Right lobe of liver (tissue), 6 donors: ENCODE measurements around the gene GPRC5B. TPM values are rescaled to one million over a fixed set of nuclear protein-coding genes. Genes with fewer than 3 reads are reported as not detected.

Source experiments
- ATAC-seq, 4 donors: fragments of 200-7000 bp; cut with Tn5 transposase; one replicate each; pipeline ENCODE4 v1.9.1; 2020; ENCODE audit warnings: mild to moderate bottlenecking in 4 of 4, moderate library complexity in 4 of 4
- DNase-seq, 3 donors: peaks; one replicate each; pipeline ENCODE4 v3.0.0-alpha.2; 2020
- H3K27ac ChIP-seq, 3 donors: fragments of 200-600 bp; one replicate each; pipeline ENCODE4 v1.8.0; 2022
- H3K27me3 ChIP-seq, 2 donors: fragments of 200-600 bp; one replicate each; pipeline ENCODE4 v1.8.0; 2022
- H3K36me3 ChIP-seq, 4 donors: fragments of 200-600 bp; sonication (generic) in 1 of 4; one replicate each; pipeline versions ENCODE4 v1.5.1 to v1.8.0; 2017 to 2022; ENCODE audit warnings: control low read depth in 1 of 4
- H3K4me1 ChIP-seq, 4 donors: fragments of 200-600 bp; sonication (generic) in 1 of 4; one replicate each; pipeline versions ENCODE4 v1.5.1 to v1.8.0; 2017 to 2022; ENCODE audit warnings: control low read depth in 1 of 4
- H3K4me3 ChIP-seq, 3 donors: fragments of 200-600 bp; one replicate each; pipeline ENCODE4 v1.8.0; 2022
- H3K9me3 ChIP-seq, 4 donors: fragments of 200-600 bp; sonication (generic) in 1 of 4; one replicate each; pipeline versions ENCODE4 v1.5.1 to v1.8.0; 2017 to 2022; ENCODE audit warnings: control low read depth in 1 of 4
- CTCF ChIP-seq, 4 donors: fragments of 200-600 bp in 3 of 4; fragments of 450-650 bp in 1 of 4; IDR thresholded peaks; one replicate each; pipeline versions ENCODE4 v1.5.1 to v1.8.0; 2016 to 2022; ENCODE audit warnings: antibody characterized with exemption in 4 of 4, mild to moderate bottlenecking in 2 of 4
- POLR2A ChIP-seq: fragments of 450-650 bp; IDR thresholded peaks from one replicate; pipeline ENCODE4 v1.6.1; 2017; ENCODE audit warnings: antibody characterized with exemption, mild to moderate bottlenecking
- WGBS: methylation state at CpG from one replicate; pipeline ENCODE4 v1.1.6; 2018; ENCODE audit warnings: low coverage, low lambda C conversion rate; ENCODE audit not compliant: insufficient coverage; ENCODE audit errors: missing lambda C conversion rate; 5-methylcytosine and 5-hydroxymethylcytosine counted together
- intact Hi-C, 2 donors: fragments of 100-400 bp; cut with DNase I; formaldehyde crosslinking; loops; one replicate each; pipeline versions ENCODE4 v1.11.2 to v1.14.1; 2022
- total RNA-seq, 6 experiments: library from RNA; depleted of rRNA in 2 of 6; stranded (reverse); fragments of >200 nt in 2 of 6; fragmentation: NEBNext Ultra II Directional in 3 of 6; extraction: Animal tissue kit (Norgen Biotek cat#: 25700) in 3 of 6; gene quantifications; one replicate each; pipeline versions ENCODE4 v1.1.0 to v1.2.4, GENCODE V29; 2016 to 2023
- donor health status: DM: no; HTN: yes; CAD: no.
- donor health status: DM: no; HTN: no; CAD: no.
- donor health status: DM: no; HTN: no; CAD: no.
- donor health status: DM: no; HTN: yes; CAD: no.
- donor health status: DM: no; HTN: yes; CAD: no.

GPRC5B gene
- total RNA-seq, 6 experiments from 2014 or later: 2.6 to 20.8 (median 5.1) TPM

- intact Hi-C loops: no loop called here
- ATAC-seq (no peak), DNase-seq (no peak)
- Histone ChIP-seq H3K4me1 (peaks cover 0 to 12% (median 5%) of the 10 kb centered on the region in 4 donors), H3K36me3 (no peaks in the 10 kb centered on the region), H3K9me3 (no peaks in the 10 kb centered on the region), H3K27ac (no peak overlapping the region), H3K27me3 (no peaks in the 10 kb centered on the region), H3K4me3 (no peak overlapping the region)
- WGBS: 50% methylated on average over 3 of the region's 3 CpGs
- TF ChIP-seq CTCF (IDR thresholded peaks at IDR 0.05): no peak
- no peak for TF ChIP-seq POLR2A
Measured at GRCh38 chr16:19882646-19883045, 2.0 kb downstream of the GPRC5B start.

- DNase-seq (no peak), ATAC-seq (no peak)
- Histone ChIP-seq H3K9me3 (no peaks in the 10 kb centered on the region), H3K36me3 (no peaks in the 10 kb centered on the region), H3K4me3 (no peak overlapping the region), H3K27ac (no peak overlapping the region), H3K4me1 (peaks cover 0 to 12% (median 5%) of the 10 kb centered on the region in 4 donors), H3K27me3 (no peaks in the 10 kb centered on the region)
- intact Hi-C loops: no loop called here
- 50% methylated on average over 1 of the region's 9 CpGs for WGBS
- TF ChIP-seq CTCF (IDR thresholded peaks at IDR 0.05): no peak
Measured at GRCh38 chr16:19882186-19882585, 2.5 kb downstream of the GPRC5B start.

- Histone ChIP-seq H3K27ac (no peak overlapping the region), H3K9me3 (no peaks in the 10 kb centered on the region), H3K36me3 (no peaks in the 10 kb centered on the region), H3K27me3 (no peaks in the 10 kb centered on the region), H3K4me1 (peaks cover 0 to 12% (median 5%) of the 10 kb centered on the region in 4 donors), H3K4me3 (no peak overlapping the region)
- 62% methylated on average over 3 of the region's 6 CpGs for WGBS
- TF ChIP-seq POLR2A (no peak), CTCF (IDR thresholded peaks at IDR 0.05) (no peak)
- DNase-seq (no peak), ATAC-seq (no peak)
- intact Hi-C loops: no loop called here
Measured at GRCh38 chr16:19881783-19882182, 2.9 kb downstream of the GPRC5B start.

- no peaks in the 10 kb centered on the region for H3K27me3 ChIP-seq
- H3K4me1 ChIP-seq: peaks cover 0 to 11% (median 4%) of the 10 kb centered on the region in 4 donors
- 89% methylated on average over 7 of the region's 7 CpGs for WGBS
- H3K9me3 ChIP-seq: no peaks in the 10 kb centered on the region
- no peak overlapping the region for H3K27ac ChIP-seq
- ATAC-seq (no peak), DNase-seq (no peak)
- no peaks in the 10 kb centered on the region for H3K36me3 ChIP-seq
- intact Hi-C loops: no loop called here
- TF ChIP-seq CTCF (IDR thresholded peaks at IDR 0.05): no peak
- no peak for TF ChIP-seq POLR2A
- H3K4me3 ChIP-seq: no peak overlapping the region
Measured at GRCh38 chr16:19881028-19881427, 3.6 kb downstream of the GPRC5B start.

GRCh38 chr16:19879241-19879792, 5.3 kb downstream of the GPRC5B start:
- no peaks in the 10 kb centered on the region for H3K36me3 ChIP-seq
- no peak for DNase-seq
- TF ChIP-seq POLR2A (no peak), CTCF (IDR thresholded peaks at IDR 0.05) (no peak)
- no peak for ATAC-seq
- no peak overlapping the region for H3K4me3 ChIP-seq
- no peaks in the 10 kb centered on the region for H3K4me1 ChIP-seq
- H3K27me3 ChIP-seq: no peaks in the 10 kb centered on the region
- intact Hi-C loops: no loop called here
- no peak overlapping the region for H3K27ac ChIP-seq
- 80% methylated on average over 9 of the region's 13 CpGs for WGBS
- no peaks in the 10 kb centered on the region for H3K9me3 ChIP-seq
